ENCODE results near the gene ARHGAP15. TPM values are rescaled to one million over a fixed set of nuclear protein-coding genes. Genes with fewer than 3 reads are reported as not detected.

The ARHGAP15 gene
- total RNA-seq, 3 donors from 2014 or later (not counting 1 experiment from before 2014, with no cell fraction given), result 148 to 168 (median 165) TPM

GRCh38 chr2:143435131-143435530 lies 305.9 kb downstream of the ARHGAP15 start:
- H3K4me1 Mint-ChIP-seq, result peaks cover 22 to 28% of the 10 kb centered on the region in 2 donors
- DNase-seq, result no peak

DNA sequence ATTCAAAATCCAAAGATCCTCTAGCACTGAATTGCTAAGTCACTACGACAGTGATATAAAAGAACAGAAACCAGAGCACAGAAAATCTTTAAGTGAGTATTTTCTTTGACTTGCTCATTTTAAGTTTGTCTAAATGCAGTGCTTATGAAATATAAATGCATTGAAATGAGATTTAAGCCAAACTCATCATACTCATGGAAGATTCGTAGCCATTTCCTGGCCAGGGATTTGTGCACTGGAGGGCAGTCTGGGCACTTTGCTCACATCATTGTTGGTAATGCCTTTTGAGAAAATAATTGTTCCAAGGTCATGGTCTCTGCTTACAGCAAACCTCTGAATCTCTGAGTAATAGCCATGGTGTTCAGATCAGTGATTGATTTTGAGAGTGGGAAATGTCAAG lies 307.7 kb downstream of the ARHGAP15 start:
- Mint-ChIP-seq H3K9me3 (no peaks in the 10 kb centered on the region), H3K4me1 (peaks cover 22 to 37% of the 10 kb centered on the region in 2 donors), H3K27me3 (ENCODE audit: low read depth in 2 of 2) (no peaks in the 10 kb centered on the region), H3K36me3 (peaks cover 9% of the 10 kb centered on the region), H3K4me3 (no peak overlapping the region), H3K27ac (no peak overlapping the region)
- Histone ChIP-seq H3K4me1 (ENCODE audit: control insufficient read depth, insufficient read depth, low read length) (no peaks in the 10 kb centered on the region), H3K27me3 (ENCODE audit: control insufficient read depth, insufficient read depth, low read length) (no peaks in the 10 kb centered on the region), H3K27ac (ENCODE audit: low read length) (no peak overlapping the region), H3K9me3 (ENCODE audit: control insufficient read depth, insufficient read depth, low read length) (peaks cover 3% of the 10 kb centered on the region), H3K36me3 (ENCODE audit: control insufficient read depth, insufficient read depth, low read length) (peaks cover 27% of the 10 kb centered on the region), H3K4me3 (ENCODE audit: low read length) (no peak overlapping the region)
- no peak for DNase-seq
- intact Hi-C loops (cut with micrococcal nuclease), result no loop called here
- TF ChIP-seq, protein P1, sequence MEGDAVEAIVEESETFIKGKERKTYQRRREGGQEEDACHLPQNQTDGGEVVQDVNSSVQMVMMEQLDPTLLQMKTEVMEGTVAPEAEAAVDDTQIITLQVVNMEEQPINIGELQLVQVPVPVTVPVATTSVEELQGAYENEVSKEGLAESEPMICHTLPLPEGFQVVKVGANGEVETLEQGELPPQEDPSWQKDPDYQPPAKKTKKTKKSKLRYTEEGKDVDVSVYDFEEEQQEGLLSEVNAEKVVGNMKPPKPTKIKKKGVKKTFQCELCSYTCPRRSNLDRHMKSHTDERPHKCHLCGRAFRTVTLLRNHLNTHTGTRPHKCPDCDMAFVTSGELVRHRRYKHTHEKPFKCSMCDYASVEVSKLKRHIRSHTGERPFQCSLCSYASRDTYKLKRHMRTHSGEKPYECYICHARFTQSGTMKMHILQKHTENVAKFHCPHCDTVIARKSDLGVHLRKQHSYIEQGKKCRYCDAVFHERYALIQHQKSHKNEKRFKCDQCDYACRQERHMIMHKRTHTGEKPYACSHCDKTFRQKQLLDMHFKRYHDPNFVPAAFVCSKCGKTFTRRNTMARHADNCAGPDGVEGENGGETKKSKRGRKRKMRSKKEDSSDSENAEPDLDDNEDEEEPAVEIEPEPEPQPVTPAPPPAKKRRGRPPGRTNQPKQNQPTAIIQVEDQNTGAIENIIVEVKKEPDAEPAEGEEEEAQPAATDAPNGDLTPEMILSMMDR (IDR thresholded peaks at IDR 0.05), result no peak
- ATAC-seq, result no peak
- 100% methylated on average over 1 of the region's 2 CpGs for WGBS (ENCODE audit: insufficient coverage)

More at GRCh38 chr2:143435131-143435530, 305.9 kb downstream of the ARHGAP15 start:
- Histone ChIP-seq H3K4me3 (ENCODE audit: low read length) (no peak overlapping the region), H3K27me3 (ENCODE audit: control insufficient read depth, insufficient read depth, low read length) (no peaks in the 10 kb centered on the region), H3K36me3 (ENCODE audit: control insufficient read depth, insufficient read depth, low read length) (peaks cover 27% of the 10 kb centered on the region), H3K9me3 (ENCODE audit: control insufficient read depth, insufficient read depth, low read length) (no peaks in the 10 kb centered on the region), H3K4me1 (ENCODE audit: control insufficient read depth, insufficient read depth, low read length) (no peaks in the 10 kb centered on the region), H3K27ac (ENCODE audit: low read length) (no peak overlapping the region)
- intact Hi-C loops (cut with micrococcal nuclease), result no loop called here
- 40% methylated on average over 3 of the region's 6 CpGs for WGBS (ENCODE audit: insufficient coverage)
- TF ChIP-seq, protein P1 (IDR thresholded peaks at IDR 0.05), result no peak
- no peak overlapping the region for H3K27ac Mint-ChIP-seq
- no peaks in the 10 kb centered on the region for H3K27me3 Mint-ChIP-seq (ENCODE audit: low read depth in 2 of 2)
- ATAC-seq, result no peak
- no peak overlapping the region for H3K4me3 Mint-ChIP-seq
- H3K9me3 Mint-ChIP-seq, result no peaks in the 10 kb centered on the region
- H3K36me3 Mint-ChIP-seq, result peaks cover 3% of the 10 kb centered on the region

GRCh38 chr2:143440411-143441012 lies 311.3 kb downstream of the ARHGAP15 start:
- peak overlapping the region in 1 of 2 donors; percentile 10 for H3K27ac Mint-ChIP-seq
- Histone ChIP-seq H3K9me3 (ENCODE audit: control insufficient read depth, insufficient read depth, low read length) (peaks cover 3% of the 10 kb centered on the region), H3K27ac (ENCODE audit: low read length) (no peak overlapping the region), H3K4me3 (ENCODE audit: low read length) (no peak overlapping the region), H3K4me1 (ENCODE audit: control insufficient read depth, insufficient read depth, low read length) (no peaks in the 10 kb centered on the region), H3K27me3 (ENCODE audit: control insufficient read depth, insufficient read depth, low read length) (no peaks in the 10 kb centered on the region), H3K36me3 (ENCODE audit: control insufficient read depth, insufficient read depth, low read length) (peaks cover 29% of the 10 kb centered on the region)
- peaks cover 9% of the 10 kb centered on the region for H3K36me3 Mint-ChIP-seq
- WGBS (ENCODE audit: insufficient coverage), result 100% methylated on average over 5 of the region's 5 CpGs
- H3K9me3 Mint-ChIP-seq, result no peaks in the 10 kb centered on the region
- DNase-seq, result no peak
- intact Hi-C loops (cut with micrococcal nuclease), result no loop called here
- H3K4me1 Mint-ChIP-seq, result peaks cover 22 to 27% of the 10 kb centered on the region in 2 donors
- no peak overlapping the region for H3K4me3 Mint-ChIP-seq
- no peak for ATAC-seq
- TF ChIP-seq, protein P1 (IDR thresholded peaks at IDR 0.05), result no peak
- H3K27me3 Mint-ChIP-seq (ENCODE audit: low read depth in 2 of 2), result no peaks in the 10 kb centered on the region

GRCh38 chr2:143442193-143442592 lies 313.0 kb downstream of the ARHGAP15 start:
- H3K4me3 Mint-ChIP-seq, result no peak overlapping the region
- H3K36me3 ChIP-seq (ENCODE audit: control insufficient read depth, insufficient read depth, low read length), result peaks cover 13% of the 10 kb centered on the region
- no peak for DNase-seq
- H3K9me3 Mint-ChIP-seq, result no peaks in the 10 kb centered on the region
- intact Hi-C loops (cut with micrococcal nuclease), result no loop called here
- 95% methylated on average over 6 of the region's 6 CpGs for WGBS (ENCODE audit: insufficient coverage)
- ATAC-seq, result no peak
- peaks cover 22 to 27% of the 10 kb centered on the region in 2 donors for H3K4me1 Mint-ChIP-seq
- no peak overlapping the region for H3K27ac ChIP-seq (ENCODE audit: low read length)
- H3K27me3 Mint-ChIP-seq (ENCODE audit: low read depth in 2 of 2), result no peaks in the 10 kb centered on the region
- no peaks in the 10 kb centered on the region for H3K4me1 ChIP-seq (ENCODE audit: control insufficient read depth, insufficient read depth, low read length)
- no peak overlapping the region for H3K27ac Mint-ChIP-seq
- TF ChIP-seq, protein P1 (IDR thresholded peaks at IDR 0.05), result no peak
- H3K9me3 ChIP-seq (ENCODE audit: control insufficient read depth, insufficient read depth, low read length), result peaks cover 3% of the 10 kb centered on the region
- H3K4me3 ChIP-seq (ENCODE audit: low read length), result no peak overlapping the region
- peaks cover 9% of the 10 kb centered on the region for H3K36me3 Mint-ChIP-seq
- no peaks in the 10 kb centered on the region for H3K27me3 ChIP-seq (ENCODE audit: control insufficient read depth, insufficient read depth, low read length)

Data from natural killer cell (primary cell).